Medulla oblongata (tissue), 1 donor: Measurements from ENCODE around the gene NCAM2.

ENCODE experiments used
- DNase-seq: peaks from one replicate; pipeline ENCODE4 v3.0.0-alpha.2; 2015; ENCODE audit errors: extremely low spot score

The NCAM2 gene

DNA sequence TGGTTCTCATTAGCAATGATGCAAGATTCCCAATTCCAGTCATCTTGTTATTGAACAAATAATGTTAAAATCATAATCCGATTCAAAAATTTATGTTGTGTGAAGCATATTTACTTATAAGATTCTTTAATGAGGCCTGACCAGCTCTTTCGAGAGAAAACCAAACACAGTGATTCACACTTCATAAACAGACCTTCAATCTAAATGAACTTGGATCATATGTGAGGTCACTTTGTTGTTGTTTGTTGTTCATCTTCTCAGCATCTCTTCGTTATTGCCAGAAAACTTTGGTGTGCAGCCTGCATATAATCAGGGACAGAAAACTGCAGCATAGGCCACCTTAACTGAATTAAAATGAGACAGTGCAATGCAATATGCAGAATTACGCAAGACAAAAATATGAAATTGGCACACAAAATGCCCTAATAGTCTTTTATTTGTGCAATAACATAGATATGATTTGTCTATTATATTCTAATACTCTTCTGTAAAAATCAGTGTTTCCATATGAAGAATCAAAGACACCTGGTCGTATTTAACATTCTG is 30.1 kb downstream of the NCAM2 start:
- no peak for DNase-seq

DNA sequence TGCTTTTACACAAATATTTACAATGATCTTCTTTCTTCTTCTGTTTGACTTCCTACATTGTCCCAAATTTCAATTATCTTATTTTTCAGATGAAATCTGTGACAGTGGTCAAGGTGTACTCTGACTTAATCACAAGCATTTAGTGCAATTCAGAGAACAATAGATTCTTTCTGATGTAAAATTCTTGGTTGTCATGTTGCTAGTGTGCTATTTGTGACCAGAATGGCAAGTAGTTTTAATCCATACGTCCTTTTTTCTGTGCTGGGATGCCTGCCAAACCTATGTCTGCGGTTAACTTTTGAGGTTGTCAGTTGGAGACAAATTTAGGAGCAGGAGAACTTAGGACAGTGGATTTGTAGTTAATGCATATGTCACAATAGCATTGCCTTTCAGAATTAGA is 31.0 kb downstream of the NCAM2 start:
- DNase-seq, result peak; percentile 47

- DNase-seq, result no peak
These were observed 32.1 kb downstream of the NCAM2 start for GRCh38 chr21:21030311-21030710.

GRCh38 chr21:21034036-21034435 is 35.8 kb downstream of the NCAM2 start:
- no peak for DNase-seq

DNA sequence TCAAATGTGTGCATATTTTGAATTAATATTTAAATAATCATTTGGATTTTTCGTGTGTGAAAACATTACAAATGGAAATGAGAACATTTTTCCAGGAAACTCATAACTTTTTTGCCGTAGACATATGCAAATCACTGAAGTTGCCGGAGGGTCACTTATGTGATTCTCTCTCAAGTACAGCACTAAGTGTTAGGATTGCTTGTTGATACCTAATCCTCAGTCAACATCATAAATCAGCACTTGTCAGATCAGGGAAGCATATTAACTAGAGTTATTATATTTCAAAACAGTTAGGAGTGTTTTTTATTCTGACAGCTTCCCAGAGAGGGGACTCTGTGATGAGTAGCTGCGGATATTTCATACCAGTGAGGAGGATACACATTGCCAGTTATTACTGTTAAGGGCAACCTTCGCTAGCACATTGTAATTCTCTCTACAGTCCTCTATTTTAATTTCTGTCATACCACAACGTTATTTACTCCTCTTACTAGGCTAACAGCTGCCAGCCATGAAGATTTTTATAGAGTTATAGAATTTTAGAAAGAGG is 41.5 kb downstream of the NCAM2 start:
- DNase-seq, result no peak

DNA sequence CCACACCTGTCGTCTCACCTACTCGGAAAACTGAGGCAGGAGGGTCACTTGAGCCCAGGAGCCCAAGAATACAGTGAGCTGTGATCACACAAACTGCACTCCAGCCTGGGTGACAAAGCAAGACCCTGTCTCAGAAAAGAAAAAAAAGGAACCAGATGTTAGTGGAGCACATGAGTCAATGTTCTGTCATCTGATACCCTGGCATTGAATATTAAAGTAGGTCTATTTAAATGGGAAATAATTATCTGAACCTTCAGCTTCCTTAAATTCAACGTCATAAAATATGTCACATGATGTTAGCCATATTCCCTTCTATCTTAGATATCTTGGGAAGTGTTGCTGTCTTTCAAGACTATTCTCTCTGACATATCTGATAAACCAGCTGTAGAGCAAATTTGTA is 47.3 kb downstream of the NCAM2 start:
- no peak for DNase-seq

DNA sequence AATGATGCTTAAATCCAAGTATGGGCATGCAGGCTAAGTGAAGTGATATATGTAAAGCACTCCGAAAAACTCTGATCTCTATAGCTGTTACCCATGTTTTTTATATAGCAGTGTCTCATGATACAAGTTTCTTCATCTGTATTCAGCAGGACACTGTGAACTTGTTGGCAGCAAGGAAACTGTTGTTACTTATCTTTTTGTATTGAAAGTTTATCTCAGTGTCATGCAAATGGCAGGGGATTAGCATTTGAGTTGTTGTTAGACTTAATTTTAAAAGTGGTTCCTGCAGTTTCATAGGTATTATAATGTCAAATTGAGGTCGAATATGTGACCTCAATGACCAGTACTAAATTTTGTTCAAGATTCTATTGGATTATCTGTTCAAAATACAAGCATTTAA is 47.9 kb downstream of the NCAM2 start:
- no peak for DNase-seq

DNA sequence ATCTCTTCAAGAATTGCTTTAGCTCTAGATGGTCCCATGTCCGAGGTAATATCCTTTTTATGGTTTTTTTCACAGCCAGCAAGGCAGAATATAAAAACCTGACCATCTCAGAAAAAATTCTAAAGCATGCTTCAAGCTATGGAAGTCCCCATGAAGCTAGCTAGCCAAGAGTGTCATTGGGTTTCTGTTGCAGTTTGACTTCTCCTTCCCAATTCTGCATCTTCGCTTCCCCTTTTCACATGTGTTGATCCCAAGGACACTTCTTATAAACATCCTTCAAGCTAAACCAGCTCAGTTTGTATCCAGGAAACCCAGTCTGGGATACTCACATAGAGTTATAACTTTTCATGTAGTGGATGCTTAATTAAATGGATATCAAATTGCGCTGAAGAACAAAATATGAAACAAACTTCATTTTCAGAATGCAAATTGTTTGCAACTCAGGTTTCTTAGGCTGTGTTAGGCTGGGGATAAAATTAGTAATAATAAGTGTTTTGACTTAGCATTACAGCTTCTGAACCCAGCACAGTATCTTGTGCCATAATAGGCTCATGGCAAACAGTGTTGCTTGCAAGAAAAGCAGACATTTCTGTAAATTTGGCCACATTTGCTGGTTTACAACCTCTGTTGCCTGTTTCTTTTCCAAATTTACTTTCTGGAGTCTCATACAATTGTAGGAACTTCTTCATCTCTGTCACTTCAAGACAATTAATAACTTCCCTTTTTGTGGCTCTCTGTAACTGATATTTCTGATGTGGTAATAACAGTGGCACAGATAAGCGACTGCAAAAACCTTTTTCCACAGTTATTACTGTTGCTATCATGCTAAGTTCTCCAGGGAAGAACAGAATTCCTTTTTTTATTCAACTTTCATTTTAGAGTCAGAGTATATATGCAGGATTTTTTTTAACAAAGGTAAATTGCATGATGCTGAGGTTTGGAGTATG is 53.2 kb downstream of the NCAM2 start:
- peak; percentile 64 for DNase-seq

DNA sequence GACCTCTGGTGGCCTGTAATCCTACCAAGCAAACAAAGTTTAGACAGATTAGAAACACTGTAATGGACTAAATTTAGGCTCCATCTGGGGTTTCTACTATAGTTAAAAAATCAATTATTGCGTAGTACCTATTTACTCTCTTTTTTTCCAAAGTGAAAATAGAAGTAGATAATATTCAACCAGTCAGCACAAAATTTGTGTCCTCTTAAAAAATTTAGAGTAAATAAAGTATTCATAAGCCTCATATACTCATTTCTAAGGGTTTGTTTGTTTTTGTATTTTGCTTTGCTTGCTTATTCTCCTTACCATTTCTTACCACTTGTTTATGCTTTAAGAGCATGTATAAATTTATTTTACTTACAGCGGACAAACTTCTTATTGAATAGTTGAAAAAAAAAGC is 54.5 kb downstream of the NCAM2 start:
- no peak for DNase-seq

DNA sequence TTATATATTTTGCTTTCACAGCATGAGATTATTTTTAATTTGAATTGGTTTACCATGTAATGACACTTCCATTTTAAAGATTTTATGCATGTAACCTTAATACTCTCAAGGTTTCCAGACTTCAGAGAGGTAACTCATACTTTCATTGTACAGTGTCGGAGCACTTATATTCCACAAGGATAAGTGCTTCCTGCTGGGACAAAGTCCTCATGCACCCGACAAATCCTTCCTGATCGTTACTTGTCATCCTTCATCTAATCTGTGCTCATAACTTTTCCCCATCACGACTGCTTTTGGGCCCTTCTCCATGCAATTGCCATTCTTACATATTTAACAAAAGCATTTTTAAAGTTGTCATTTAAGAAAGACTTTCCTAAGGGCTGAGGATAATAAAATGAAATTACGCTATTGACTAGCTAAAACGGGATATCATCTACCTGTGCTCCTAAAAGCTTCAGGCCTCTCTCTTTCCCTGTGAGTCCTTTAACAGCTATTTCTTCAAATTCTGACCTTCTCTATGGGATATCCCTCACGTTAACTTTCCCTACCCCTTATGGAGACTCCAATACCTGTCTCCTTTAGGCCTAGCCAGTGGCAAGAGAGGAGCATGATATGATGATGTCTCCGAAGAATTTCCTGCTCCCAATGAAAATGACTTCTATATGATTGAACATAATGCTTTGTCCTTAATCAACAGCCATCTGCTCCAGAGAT is 59.3 kb downstream of the NCAM2 start:
- DNase-seq, result no peak

DNA sequence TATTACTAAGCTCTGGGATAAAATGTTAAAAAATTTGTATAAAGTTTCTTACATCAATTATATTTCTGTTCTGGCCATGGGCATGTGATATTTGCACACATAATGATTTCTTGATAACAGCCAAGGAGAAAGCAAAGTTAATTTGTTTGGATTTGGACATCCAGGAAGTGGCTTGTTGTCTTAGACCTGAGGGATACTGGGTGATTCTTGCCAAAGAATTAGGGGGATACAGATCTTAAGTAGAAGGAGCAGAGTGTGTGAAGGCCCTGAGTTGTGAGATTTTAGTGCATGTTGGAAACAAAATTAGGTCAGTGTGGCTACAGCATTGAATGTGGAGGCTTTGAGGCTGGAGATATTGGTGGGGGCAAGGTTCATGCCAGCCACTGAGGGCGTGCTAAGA is 65.6 kb downstream of the NCAM2 start:
- DNase-seq, result no peak

DNA sequence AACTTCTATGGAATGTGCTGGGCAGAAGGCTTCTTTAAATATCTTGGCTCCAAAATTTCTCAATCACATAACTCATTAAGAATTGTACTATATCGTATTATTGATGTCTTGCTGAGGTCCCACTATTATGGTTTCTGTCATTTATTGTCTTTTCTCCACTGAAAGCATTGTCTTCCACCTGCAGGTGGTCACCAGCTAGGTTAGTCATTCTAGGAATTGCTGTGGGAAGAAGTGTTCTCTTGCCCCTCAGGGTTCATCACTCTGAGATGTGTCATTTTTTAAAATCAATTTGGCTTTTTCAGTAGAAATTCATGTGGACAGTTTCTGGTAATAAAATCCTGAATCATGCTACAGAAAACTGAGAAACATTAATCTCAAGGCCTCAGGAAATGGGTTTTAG is 66.1 kb downstream of the NCAM2 start:
- no peak for DNase-seq

GRCh38 chr21:21067375-21067774 is 69.2 kb downstream of the NCAM2 start:
- no peak for DNase-seq

DNA sequence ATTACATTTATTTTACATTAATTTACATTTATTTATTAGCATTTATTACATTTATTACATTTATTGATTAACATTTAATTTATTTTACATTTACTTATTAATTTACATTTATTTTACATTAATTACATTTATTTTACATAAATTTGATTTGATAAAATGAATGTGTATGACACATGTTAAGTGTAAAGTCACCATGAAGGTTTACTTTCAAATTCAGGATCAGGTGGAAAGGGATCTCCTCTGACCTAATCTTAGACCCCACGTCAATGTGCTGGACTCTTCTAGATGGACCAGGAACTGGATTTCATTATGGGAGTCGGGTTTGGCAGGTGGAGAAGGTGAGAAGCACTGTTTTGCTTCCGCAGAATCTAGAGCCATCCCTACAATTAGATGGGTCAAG is 76.1 kb downstream of the NCAM2 start:
- DNase-seq, result no peak

GRCh38 chr21:21076051-21076450 is 77.8 kb downstream of the NCAM2 start:
- DNase-seq, result no peak

GRCh38 chr21:21076491-21076890 is 78.3 kb downstream of the NCAM2 start:
- no peak for DNase-seq

- DNase-seq, result no peak
These were observed 81.4 kb downstream of the NCAM2 start for GRCh38 chr21:21079646-21080045.

DNA sequence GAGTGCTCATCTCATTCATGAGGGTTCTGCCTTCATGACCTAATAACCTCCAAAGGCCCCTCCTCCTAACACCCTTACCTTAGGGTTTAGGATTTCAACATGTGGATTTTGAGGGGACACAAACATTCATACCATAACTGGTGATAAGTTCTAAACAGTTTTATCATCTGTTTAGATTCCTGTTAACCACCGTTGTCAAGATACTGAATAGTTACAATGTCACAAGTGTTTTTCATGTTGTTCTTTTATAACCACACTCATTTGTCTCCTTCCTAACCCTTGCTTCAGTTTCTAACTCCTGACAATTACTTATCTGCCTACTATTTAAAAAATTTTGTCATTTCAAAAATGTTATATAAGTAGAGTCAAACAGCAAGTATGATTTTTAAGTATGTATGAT is 86.0 kb downstream of the NCAM2 start:
- DNase-seq, result no peak

DNA sequence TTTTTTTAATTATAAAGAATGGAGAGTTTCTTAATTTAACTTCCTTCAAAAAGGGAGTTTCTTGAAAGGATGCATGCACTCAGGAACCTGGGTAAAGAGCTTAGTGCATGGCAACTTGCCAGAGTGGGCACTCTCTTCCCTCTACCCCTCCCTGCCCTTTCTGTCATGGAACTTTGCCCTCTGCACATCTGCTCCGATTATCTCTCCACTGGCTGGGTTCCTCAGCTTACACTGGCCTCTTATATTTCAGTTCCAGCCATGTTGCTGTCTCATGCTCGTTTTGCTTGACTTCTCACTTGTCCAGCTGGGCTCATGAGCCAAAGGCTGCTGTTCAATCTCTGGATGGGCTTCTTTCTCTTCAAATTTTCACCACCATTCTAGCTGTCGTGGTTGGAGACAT is 87.0 kb downstream of the NCAM2 start:
- peak; percentile 53 for DNase-seq

DNA sequence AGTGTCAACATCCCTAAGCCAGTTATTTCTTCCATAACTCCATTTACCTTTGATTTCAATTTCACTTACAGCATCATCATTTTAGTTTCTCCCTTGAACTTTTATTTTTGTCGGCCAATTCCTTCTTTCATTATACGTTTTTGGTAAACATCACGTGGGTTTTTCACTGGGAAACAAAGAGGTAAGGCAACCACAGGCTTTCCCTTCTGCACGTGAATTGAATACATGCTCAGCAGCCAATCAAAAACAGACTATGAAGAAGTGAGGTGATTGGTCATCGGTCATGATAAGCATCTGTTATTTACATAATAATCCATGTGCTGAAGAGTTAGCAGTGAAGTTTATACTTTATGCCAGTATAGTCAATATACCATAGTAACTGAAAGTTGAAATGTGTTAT is 98.7 kb downstream of the NCAM2 start:
- peak; percentile 84 for DNase-seq

DNA sequence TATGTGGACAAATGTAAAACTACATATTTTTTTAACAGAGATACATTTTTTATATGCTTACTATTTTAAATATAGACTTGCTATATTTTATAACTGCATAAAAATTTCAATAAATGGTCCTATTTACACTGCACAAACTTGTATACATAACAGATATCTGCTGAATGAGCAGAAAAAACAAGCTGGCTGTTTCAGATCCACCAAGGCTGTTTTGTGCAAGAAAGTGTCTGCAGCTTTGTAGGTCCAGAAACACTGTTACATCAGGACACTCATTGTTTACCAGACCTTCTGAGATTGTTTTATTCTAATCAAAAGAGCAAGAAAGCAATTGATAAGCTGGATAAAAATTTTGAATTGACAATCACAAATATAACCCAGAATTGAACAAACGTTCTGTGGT is 99.3 kb downstream of the NCAM2 start:
- DNase-seq, result no peak

- DNase-seq, result peak; percentile 92
These were observed 103.7 kb downstream of the NCAM2 start for GRCh38 chr21:21101911-21102310.

DNA sequence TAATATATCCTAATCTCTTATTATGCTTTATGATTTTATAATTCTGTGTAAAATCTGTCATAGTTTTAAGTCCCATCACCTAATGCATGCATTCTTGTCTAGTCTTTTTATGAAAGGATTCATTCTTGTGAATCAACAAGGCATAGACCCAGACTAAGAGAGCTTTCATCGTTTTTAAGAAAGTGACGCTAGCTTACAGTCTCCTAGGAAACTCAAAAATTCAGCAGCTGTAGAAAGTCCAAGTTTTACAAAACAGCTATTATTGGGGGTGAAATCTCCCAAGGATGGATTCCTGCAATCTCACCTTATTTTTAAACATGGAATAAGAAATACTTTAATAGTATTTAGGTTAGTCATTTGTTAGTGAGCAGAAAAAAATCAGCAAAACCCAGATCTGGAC is 104.7 kb downstream of the NCAM2 start:
- DNase-seq, result no peak
